ENCODE measurements around the gene STON2. TPM values are rescaled to one million over a fixed set of nuclear protein-coding genes. Genes with fewer than 3 reads are reported as not detected.

Gene STON2
- polyA plus RNA-seq, 2 of the 4 experiments (the other 2 are of a cell fraction): 0.53 to 1.3 TPM

GRCh38 chr14:81313775-81314429, 86.2 kb downstream of the STON2 start:
- POLR2A ChIA-PET: no interaction called here
- FAIRE-seq (no peak), DNase-seq (ENCODE audit: low read depth in 1 of 2, low spot score in 1 of 2) (no peak), ATAC-seq (no peak)
- no peak overlapping the region for H3K4me2 ChIP-seq
- H3K4me1 ChIP-seq: no peaks in the 10 kb centered on the region
- no peak overlapping the region for H3K4me3 ChIP-seq
- CTCF ChIA-PET: interaction anchor here (0.8 to 1.3 kb wide), 2 partner anchors 10 to 151 kb away, joined by 3 to 4 read pairs; no protein-coding TSS in a partner anchor
- 57% methylated on average over 3 of the region's 3 CpGs for WGBS (ENCODE audit: missing lambda C conversion rate)
- H3K27ac ChIP-seq: no peak overlapping the region
- H3K9me3 ChIP-seq: no peaks in the 10 kb centered on the region
- TF ChIP-seq PHF8 (IDR thresholded peaks at IDR 0.05; ENCODE audit: borderline replicate concordance, low read depth) (no peak), EP300 (IDR thresholded peaks at IDR 0.05) (no peak), ESRRA (IDR thresholded peaks at IDR 0.05; ENCODE audit: borderline replicate concordance, low read length) (no peak), ZSCAN20 (CRISPR knock-in tag; IDR thresholded peaks at IDR 0.05) (no peak), TFCP2L1 (CRISPR knock-in tag; IDR thresholded peaks at IDR 0.05) (no peak), BHLHE40 (IDR thresholded peaks at IDR 0.05; ENCODE audit: low read depth, low read length) (no peak), HOXB5 (CRISPR knock-in tag; IDR thresholded peaks at IDR 0.05) (no peak), RFX5 (IDR thresholded peaks at IDR 0.05) (no peak), HMGXB4 (CRISPR knock-in tag; IDR thresholded peaks at IDR 0.05; ENCODE audit: borderline replicate concordance) (no peak)

- H3K4me2 ChIP-seq: no peak overlapping the region
- FAIRE-seq: no peak
- 48% methylated on average over 7 of the region's 7 CpGs for WGBS (ENCODE audit: missing lambda C conversion rate)
Observed at GRCh38 chr14:81313200-81313599, 86.9 kb downstream of the STON2 start.

GRCh38 chr14:81312289-81312876, 87.7 kb downstream of the STON2 start:
- no peaks in the 10 kb centered on the region for H3K4me1 ChIP-seq
- DNase-seq (ENCODE audit: low read depth in 1 of 2, low spot score in 1 of 2) (no peak), FAIRE-seq (no peak), ATAC-seq (no peak)
- no peaks in the 10 kb centered on the region for H3K9me3 ChIP-seq
- ChIA-PET CTCF (no interaction called here), POLR2A (no interaction called here)
- H3K27ac ChIP-seq: no peak overlapping the region
- 64% methylated on average over 3 of the region's 3 CpGs for WGBS (ENCODE audit: missing lambda C conversion rate)
- no peak overlapping the region for H3K4me3 ChIP-seq
- no peak for TF ChIP-seq HOXB13 (CRISPR knock-in tag; IDR thresholded peaks at IDR 0.05; ENCODE audit: low read depth)
- TF ChIP-seq MAZ (IDR thresholded peaks at IDR 0.05; ENCODE audit: borderline replicate concordance, low read depth, low read length): no peak
- no peak for TF ChIP-seq GATA3 (IDR thresholded peaks at IDR 0.05; ENCODE audit: borderline replicate concordance)
- TF ChIP-seq ZSCAN20 (CRISPR knock-in tag; IDR thresholded peaks at IDR 0.05): no peak
- no peak overlapping the region for H3K4me2 ChIP-seq

More at GRCh38 chr14:81313200-81313599, 86.9 kb downstream of the STON2 start:
- POLR2A ChIA-PET: no interaction called here
- ATAC-seq: no peak
- no peak for DNase-seq (ENCODE audit: low read depth in 1 of 2, low spot score in 1 of 2)
- TF ChIP-seq PBX3 (IDR thresholded peaks at IDR 0.05) (no peak), JUNB (IDR thresholded peaks at IDR 0.05) (no peak), SMC3 (IDR thresholded peaks at IDR 0.05) (no peak), MAZ (IDR thresholded peaks at IDR 0.05; ENCODE audit: borderline replicate concordance, low read depth, low read length) (no peak), FOXS1 (CRISPR knock-in tag; IDR thresholded peaks at IDR 0.05) (no peak), TP53 (CRISPR knock-in tag; IDR thresholded peaks at IDR 0.05) (no peak), BHLHE40 (IDR thresholded peaks at IDR 0.05; ENCODE audit: low read depth, low read length) (no peak), ATOH8 (CRISPR knock-in tag; IDR thresholded peaks at IDR 0.05; ENCODE audit: low read depth) (no peak), CEBPB (IDR thresholded peaks at IDR 0.05) (no peak), HOXB5 (CRISPR knock-in tag; IDR thresholded peaks at IDR 0.05) (no peak)
- CTCF ChIA-PET: no interaction called here
- Histone ChIP-seq H3K4me3 (no peak overlapping the region), H3K9me3 (no peaks in the 10 kb centered on the region), H3K27ac (no peak overlapping the region), H3K4me1 (no peaks in the 10 kb centered on the region)

All from A549 (cell line).